GM20000 (cell line): ENCODE measurements around the gene SH3GLB1.
"Not testable (repeated sequence)": the region's sequence is repeated elsewhere in the genome, so short reads cannot be mapped to it uniquely, and the experiment has no call there.

ENCODE experiments used
- DNase-seq: peaks from one replicate; pipeline ENCODE4 v3.0.0; 2012; ENCODE audit warnings: low spot score
- CTCF ChIP-seq: IDR thresholded peaks from 2 replicates; pipeline ENCODE4 v1.5.1; 2012; ENCODE audit warnings: mild to moderate bottlenecking, control low read depth; ENCODE audit errors: extremely low read depth, missing control alignments

Gene SH3GLB1

GRCh38 chr1:86701731-86702130 lies 2.6 kb upstream of the SH3GLB1 start:
- TF ChIP-seq CTCF = no peak
- DNase-seq = no peak

GRCh38 chr1:86702954-86703494 lies 1.4 kb upstream of the SH3GLB1 start:
- not testable (repeated sequence) for DNase-seq

GRCh38 chr1:86703696-86704457 lies 499 bp upstream of the SH3GLB1 start:
- DNase-seq = peak; percentile 34
- no peak for TF ChIP-seq CTCF

- DNase-seq = peak; percentile 59
Observed at GRCh38 chr1:86704972-86705664, 742 bp downstream of the SH3GLB1 start.

GRCh38 chr1:86705665-86705985 lies 1.2 kb downstream of the SH3GLB1 start:
- TF ChIP-seq CTCF = no peak
- no peak for DNase-seq

More at GRCh38 chr1:86704972-86705664, 742 bp downstream of the SH3GLB1 start:
- no peak for TF ChIP-seq CTCF

- TF ChIP-seq CTCF = no peak
- DNase-seq = no peak
Observed at GRCh38 chr1:86706018-86706635, 1.8 kb downstream of the SH3GLB1 start.

- TF ChIP-seq CTCF = no peak
- no peak for DNase-seq
Observed at GRCh38 chr1:86708920-86709319, 4.5 kb downstream of the SH3GLB1 start.
